8988T (cell line): ENCODE results near the gene ASTN1.
"Not testable (repeated sequence)": the region's sequence is repeated elsewhere in the genome, so short reads cannot be mapped to it uniquely, and the experiment has no call there.

ENCODE experiments used
- DNase-seq: peaks from one replicate; pipeline ENCODE4 v3.0.0; 2011

Gene ASTN1

GRCh38 chr1:177103005-177103852 is 61.3 kb downstream of the ASTN1 start:
- DNase-seq, result no peak

- no peak for DNase-seq
Observed at GRCh38 chr1:177092001-177092400, 72.5 kb downstream of the ASTN1 start.

GRCh38 chr1:177091040-177091439 is 73.5 kb downstream of the ASTN1 start:
- DNase-seq, result no peak

- DNase-seq, result no peak
Observed at GRCh38 chr1:177088966-177089365, 75.5 kb downstream of the ASTN1 start.

GRCh38 chr1:177082855-177083693 is 81.4 kb downstream of the ASTN1 start:
- no peak for DNase-seq

GRCh38 chr1:177080564-177080963 is 83.9 kb downstream of the ASTN1 start:
- DNase-seq, result no peak

GRCh38 chr1:177077734-177078499 is 86.6 kb downstream of the ASTN1 start:
- no peak for DNase-seq

- DNase-seq, result no peak
Observed at GRCh38 chr1:177077006-177077405, 87.5 kb downstream of the ASTN1 start.

- DNase-seq, result not testable (repeated sequence)
Observed at GRCh38 chr1:177074811-177075210, 89.7 kb downstream of the ASTN1 start.

GRCh38 chr1:177069490-177069889 is 95.0 kb downstream of the ASTN1 start:
- no peak for DNase-seq

GRCh38 chr1:177067752-177068410 is 96.6 kb downstream of the ASTN1 start:
- DNase-seq, result no peak

GRCh38 chr1:177065430-177065829 is 99.1 kb downstream of the ASTN1 start:
- DNase-seq, result no peak

GRCh38 chr1:177063648-177064047 is 100.9 kb downstream of the ASTN1 start:
- DNase-seq, result no peak

GRCh38 chr1:177054542-177054941 is 110.0 kb downstream of the ASTN1 start:
- DNase-seq, result no peak

- no peak for DNase-seq
Observed at GRCh38 chr1:177053648-177054047, 110.9 kb downstream of the ASTN1 start.

GRCh38 chr1:177048314-177049069 is 116.0 kb downstream of the ASTN1 start:
- DNase-seq, result no peak

GRCh38 chr1:177045151-177045550 is 119.4 kb downstream of the ASTN1 start:
- no peak for DNase-seq

GRCh38 chr1:177044390-177044789 is 120.1 kb downstream of the ASTN1 start:
- no peak for DNase-seq

- no peak for DNase-seq
Observed at GRCh38 chr1:177043597-177043996, 120.9 kb downstream of the ASTN1 start.

GRCh38 chr1:177035586-177035985 is 128.9 kb downstream of the ASTN1 start:
- DNase-seq, result no peak

- no peak for DNase-seq
Observed at GRCh38 chr1:177033628-177034027, 130.9 kb downstream of the ASTN1 start.

- no peak for DNase-seq
Observed at GRCh38 chr1:177032434-177032833, 132.1 kb downstream of the ASTN1 start.
